Panc1 (cell line): ENCODE results near the gene DHODH.

Source experiments
- CTCF ChIP-seq: fragments of 450-650 bp; IDR thresholded peaks from 2 replicates; pipeline ENCODE4 v1.5.1; 2017; ENCODE audit warnings: mild to moderate bottlenecking
- POLR2AphosphoS5 ChIP-seq: IDR thresholded peaks from 2 replicates; pipeline ENCODE4 v1.6.1; 2012; ENCODE audit warnings: mild to moderate bottlenecking, low read depth, low read length, moderate library complexity

DNA sequence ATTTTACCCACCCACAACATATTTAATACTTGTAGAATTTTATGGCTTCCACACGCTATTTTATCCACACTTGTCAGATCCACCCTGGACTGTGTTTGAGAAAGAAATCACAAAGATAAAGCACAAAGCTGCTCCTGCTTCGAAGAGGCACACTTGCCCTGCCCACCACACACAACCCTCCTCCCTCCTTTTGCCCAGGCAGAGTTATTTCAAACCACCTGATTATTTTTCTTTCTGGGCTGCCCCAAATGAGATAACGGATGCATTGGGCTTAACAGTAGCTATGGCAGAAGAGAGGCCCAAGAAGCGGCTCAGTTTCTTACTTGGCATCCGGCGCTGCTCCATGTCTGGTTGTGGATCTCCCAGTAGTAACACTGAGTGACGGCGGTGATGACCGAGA is 35.5 kb upstream of the DHODH start:
- TF ChIP-seq CTCF (no peak), POLR2AphosphoS5 (no peak)
